ENCODE data around the gene PLIN1.
"Not testable (repeated sequence)": the region's sequence is repeated elsewhere in the genome, so short reads cannot be mapped to it uniquely, and the experiment has no call there.

The PLIN1 gene, protein sequence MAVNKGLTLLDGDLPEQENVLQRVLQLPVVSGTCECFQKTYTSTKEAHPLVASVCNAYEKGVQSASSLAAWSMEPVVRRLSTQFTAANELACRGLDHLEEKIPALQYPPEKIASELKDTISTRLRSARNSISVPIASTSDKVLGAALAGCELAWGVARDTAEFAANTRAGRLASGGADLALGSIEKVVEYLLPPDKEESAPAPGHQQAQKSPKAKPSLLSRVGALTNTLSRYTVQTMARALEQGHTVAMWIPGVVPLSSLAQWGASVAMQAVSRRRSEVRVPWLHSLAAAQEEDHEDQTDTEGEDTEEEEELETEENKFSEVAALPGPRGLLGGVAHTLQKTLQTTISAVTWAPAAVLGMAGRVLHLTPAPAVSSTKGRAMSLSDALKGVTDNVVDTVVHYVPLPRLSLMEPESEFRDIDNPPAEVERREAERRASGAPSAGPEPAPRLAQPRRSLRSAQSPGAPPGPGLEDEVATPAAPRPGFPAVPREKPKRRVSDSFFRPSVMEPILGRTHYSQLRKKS

GRCh38 chr15:89679212-89679611 is at the start of gene PLIN1:
PLIN1 (minus strand) TSS chr15:89679367; CDS start chr15:89677489, 1,878 bp downstream.
- peaks cover 24% of the 10 kb centered on the region for H3K27me3 Mint-ChIP-seq (ENCODE audit: low read depth)
- no peaks in the 10 kb centered on the region for H3K9me3 Mint-ChIP-seq
- no peak within 1 kb of the TSS for H3K4me3 Mint-ChIP-seq
- H3K27ac Mint-ChIP-seq = no peak within 1 kb of the TSS
- no peaks in the 10 kb centered on the region for H3K36me3 Mint-ChIP-seq (ENCODE audit: low read depth)
- H3K4me1 Mint-ChIP-seq (ENCODE audit: low read depth) = no peaks in the 10 kb centered on the region

DNA sequence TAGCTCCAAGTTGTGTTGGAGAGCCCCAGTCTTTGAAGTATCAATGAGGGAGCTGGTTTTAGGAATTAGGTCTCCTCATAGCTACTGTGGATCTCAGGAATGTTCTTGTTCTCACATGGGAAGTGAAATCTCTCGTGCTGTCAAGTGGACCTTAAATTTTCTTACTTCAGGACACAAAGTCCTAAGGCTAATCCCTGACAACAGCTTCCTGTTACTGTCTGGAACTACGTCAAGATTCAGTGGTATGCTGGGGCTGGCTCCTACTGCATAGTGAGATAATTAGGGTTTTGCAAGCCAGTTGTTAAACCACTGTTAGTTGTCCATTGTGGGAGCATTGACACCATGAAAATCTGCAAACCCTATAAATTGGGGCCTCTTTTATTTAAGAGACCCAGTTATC is 49.1 kb upstream of the PLIN1 start:
- H3K36me3 Mint-ChIP-seq (ENCODE audit: low read depth) = no peaks in the 10 kb centered on the region
- H3K4me1 Mint-ChIP-seq (ENCODE audit: low read depth) = no peaks in the 10 kb centered on the region
- H3K27ac Mint-ChIP-seq = no peak overlapping the region

GRCh38 chr15:89725064-89725463 is 45.9 kb upstream of the PLIN1 start:
- Mint-ChIP-seq H3K27me3 (ENCODE audit: low read depth) (peaks cover 18% of the 10 kb centered on the region), H3K36me3 (ENCODE audit: low read depth) (no peaks in the 10 kb centered on the region), H3K27ac (no peak overlapping the region), H3K4me1 (ENCODE audit: low read depth) (no peaks in the 10 kb centered on the region), H3K4me3 (no peak overlapping the region), H3K9me3 (peaks cover 4% of the 10 kb centered on the region)

More for the DNA sequence above, 49.1 kb upstream of the PLIN1 start:
- Mint-ChIP-seq H3K4me3 (no peak overlapping the region), H3K27me3 (ENCODE audit: low read depth) (peaks cover 7% of the 10 kb centered on the region), H3K9me3 (peaks cover 4% of the 10 kb centered on the region)

DNA sequence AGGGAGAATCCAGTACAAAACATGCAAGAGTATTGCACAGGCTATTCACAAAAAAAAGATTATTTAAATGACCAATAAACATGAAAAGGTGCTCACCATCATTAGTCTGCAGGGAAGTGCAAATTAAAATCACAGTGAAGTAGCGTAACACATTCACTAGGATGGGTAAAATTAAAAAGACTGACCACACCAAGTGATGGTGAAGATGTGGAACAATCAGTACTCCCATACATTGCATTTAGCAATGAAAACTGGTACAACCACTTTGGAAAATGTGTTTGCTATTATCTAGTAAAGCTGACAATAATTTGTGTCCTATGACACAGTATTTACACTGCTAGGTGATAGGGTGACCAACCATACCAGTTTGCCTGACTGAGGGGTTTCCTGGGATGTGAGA is 45.5 kb upstream of the PLIN1 start:
- Mint-ChIP-seq H3K27ac (no peak overlapping the region), H3K4me3 (no peak overlapping the region), H3K36me3 (ENCODE audit: low read depth) (no peaks in the 10 kb centered on the region), H3K9me3 (peaks cover 4% of the 10 kb centered on the region), H3K27me3 (ENCODE audit: low read depth) (peaks cover 18% of the 10 kb centered on the region), H3K4me1 (ENCODE audit: low read depth) (no peaks in the 10 kb centered on the region)

DNA sequence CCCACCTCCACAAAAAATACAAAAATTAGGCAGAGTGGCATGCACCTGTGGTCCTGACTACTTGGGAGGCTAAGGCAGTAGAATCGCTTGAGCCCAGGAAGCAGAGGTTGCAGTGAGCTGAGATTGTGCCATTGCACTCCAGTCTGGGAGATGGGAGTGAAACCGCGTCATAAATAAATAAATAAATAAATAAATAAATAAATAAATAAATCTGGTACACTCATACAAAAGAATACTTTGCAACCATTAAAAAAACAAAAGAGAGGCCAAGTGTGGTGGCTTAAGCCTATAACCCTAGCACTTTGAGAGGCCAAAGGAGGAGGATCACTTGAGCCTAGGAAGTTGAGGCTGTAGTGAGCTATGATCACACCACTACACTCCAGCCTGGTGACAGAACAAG is 43.9 kb upstream of the PLIN1 start:
- Mint-ChIP-seq H3K4me3 (no peak overlapping the region), H3K36me3 (ENCODE audit: low read depth) (no peaks in the 10 kb centered on the region), H3K4me1 (ENCODE audit: low read depth) (no peaks in the 10 kb centered on the region), H3K9me3 (peaks cover 4% of the 10 kb centered on the region), H3K27ac (no peak overlapping the region), H3K27me3 (ENCODE audit: low read depth) (peaks cover 25% of the 10 kb centered on the region)

GRCh38 chr15:89714775-89715174 is 35.6 kb upstream of the PLIN1 start:
- Mint-ChIP-seq H3K27me3 (ENCODE audit: low read depth) (peaks cover 31% of the 10 kb centered on the region), H3K4me3 (no peak overlapping the region), H3K36me3 (ENCODE audit: low read depth) (no peaks in the 10 kb centered on the region)

DNA sequence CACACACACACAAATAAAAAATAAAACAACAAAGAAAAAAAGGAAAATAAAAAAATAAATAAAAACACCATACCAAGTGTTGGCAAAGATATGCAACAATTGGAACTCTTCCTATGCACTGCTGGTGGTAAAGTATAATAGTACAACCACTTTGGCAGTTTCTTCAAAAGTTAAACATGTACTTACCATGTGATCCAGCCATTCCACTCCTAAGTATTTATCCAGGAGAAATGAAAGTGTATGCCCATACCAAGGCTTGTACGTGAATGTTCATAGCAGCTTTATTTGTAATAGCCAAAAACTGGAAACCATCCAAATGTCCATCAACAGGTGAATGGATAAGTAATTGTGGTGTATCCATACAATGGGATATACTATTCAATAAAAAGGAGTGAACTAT is 28.4 kb upstream of the PLIN1 start:
- no peaks in the 10 kb centered on the region for H3K4me1 Mint-ChIP-seq (ENCODE audit: low read depth)
- peaks cover 56% of the 10 kb centered on the region for H3K27me3 Mint-ChIP-seq (ENCODE audit: low read depth)
- no peak overlapping the region for H3K27ac Mint-ChIP-seq
- no peaks in the 10 kb centered on the region for H3K9me3 Mint-ChIP-seq
- no peaks in the 10 kb centered on the region for H3K36me3 Mint-ChIP-seq (ENCODE audit: low read depth)
- no peak overlapping the region for H3K4me3 Mint-ChIP-seq

More at GRCh38 chr15:89714775-89715174, 35.6 kb upstream of the PLIN1 start:
- Mint-ChIP-seq H3K27ac (no peak overlapping the region), H3K4me1 (ENCODE audit: low read depth) (no peaks in the 10 kb centered on the region), H3K9me3 (no peaks in the 10 kb centered on the region)

GRCh38 chr15:89704411-89704810 is 25.2 kb upstream of the PLIN1 start:
- peaks cover 60% of the 10 kb centered on the region for H3K27me3 Mint-ChIP-seq (ENCODE audit: low read depth)

DNA sequence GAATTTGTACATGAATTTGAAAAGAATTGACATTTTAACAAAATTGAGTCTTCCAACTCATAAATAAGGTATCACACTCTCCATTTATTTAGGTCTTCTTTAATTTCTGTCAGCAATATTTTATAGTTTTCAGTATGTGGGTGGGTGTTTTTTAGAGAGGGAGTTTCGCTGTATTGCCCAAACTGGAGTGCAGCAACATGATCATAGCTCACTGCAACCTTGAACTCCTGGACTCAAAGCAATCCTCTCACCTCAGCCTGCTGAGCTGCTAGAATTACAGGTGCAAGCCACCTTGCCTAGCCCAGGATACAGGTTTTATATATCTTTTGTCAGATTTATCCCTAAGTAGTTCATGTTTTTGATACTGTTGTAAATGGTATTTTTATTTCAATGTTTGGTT is 16.0 kb upstream of the PLIN1 start:
- Mint-ChIP-seq H3K4me3 (no peak overlapping the region), H3K4me1 (ENCODE audit: low read depth) (peaks cover 9% of the 10 kb centered on the region), H3K27ac (no peak overlapping the region), H3K27me3 (ENCODE audit: low read depth) (peaks cover 43% of the 10 kb centered on the region), H3K36me3 (ENCODE audit: low read depth) (peaks cover 3% of the 10 kb centered on the region), H3K9me3 (peaks cover 4% of the 10 kb centered on the region)

More at GRCh38 chr15:89704411-89704810, 25.2 kb upstream of the PLIN1 start:
- Mint-ChIP-seq H3K4me3 (no peak overlapping the region), H3K36me3 (ENCODE audit: low read depth) (no peaks in the 10 kb centered on the region), H3K9me3 (no peaks in the 10 kb centered on the region), H3K4me1 (ENCODE audit: low read depth) (no peaks in the 10 kb centered on the region), H3K27ac (no peak overlapping the region)

GRCh38 chr15:89693696-89694095 is 14.5 kb upstream of the PLIN1 start:
- peaks cover 4% of the 10 kb centered on the region for H3K9me3 Mint-ChIP-seq
- peaks cover 15% of the 10 kb centered on the region for H3K4me1 Mint-ChIP-seq (ENCODE audit: low read depth)
- no peak overlapping the region for H3K4me3 Mint-ChIP-seq
- peaks cover 3% of the 10 kb centered on the region for H3K36me3 Mint-ChIP-seq (ENCODE audit: low read depth)
- H3K27me3 Mint-ChIP-seq (ENCODE audit: low read depth) = peaks cover 31% of the 10 kb centered on the region
- H3K27ac Mint-ChIP-seq = no peak overlapping the region

GRCh38 chr15:89693091-89693490 is 13.9 kb upstream of the PLIN1 start:
- H3K36me3 Mint-ChIP-seq (ENCODE audit: low read depth) = peaks cover 3% of the 10 kb centered on the region
- H3K27ac Mint-ChIP-seq = no peak overlapping the region
- H3K9me3 Mint-ChIP-seq = peaks cover 4% of the 10 kb centered on the region
- no peak overlapping the region for H3K4me3 Mint-ChIP-seq
- peaks cover 31% of the 10 kb centered on the region for H3K27me3 Mint-ChIP-seq (ENCODE audit: low read depth)
- H3K4me1 Mint-ChIP-seq (ENCODE audit: low read depth) = peaks cover 15% of the 10 kb centered on the region

DNA sequence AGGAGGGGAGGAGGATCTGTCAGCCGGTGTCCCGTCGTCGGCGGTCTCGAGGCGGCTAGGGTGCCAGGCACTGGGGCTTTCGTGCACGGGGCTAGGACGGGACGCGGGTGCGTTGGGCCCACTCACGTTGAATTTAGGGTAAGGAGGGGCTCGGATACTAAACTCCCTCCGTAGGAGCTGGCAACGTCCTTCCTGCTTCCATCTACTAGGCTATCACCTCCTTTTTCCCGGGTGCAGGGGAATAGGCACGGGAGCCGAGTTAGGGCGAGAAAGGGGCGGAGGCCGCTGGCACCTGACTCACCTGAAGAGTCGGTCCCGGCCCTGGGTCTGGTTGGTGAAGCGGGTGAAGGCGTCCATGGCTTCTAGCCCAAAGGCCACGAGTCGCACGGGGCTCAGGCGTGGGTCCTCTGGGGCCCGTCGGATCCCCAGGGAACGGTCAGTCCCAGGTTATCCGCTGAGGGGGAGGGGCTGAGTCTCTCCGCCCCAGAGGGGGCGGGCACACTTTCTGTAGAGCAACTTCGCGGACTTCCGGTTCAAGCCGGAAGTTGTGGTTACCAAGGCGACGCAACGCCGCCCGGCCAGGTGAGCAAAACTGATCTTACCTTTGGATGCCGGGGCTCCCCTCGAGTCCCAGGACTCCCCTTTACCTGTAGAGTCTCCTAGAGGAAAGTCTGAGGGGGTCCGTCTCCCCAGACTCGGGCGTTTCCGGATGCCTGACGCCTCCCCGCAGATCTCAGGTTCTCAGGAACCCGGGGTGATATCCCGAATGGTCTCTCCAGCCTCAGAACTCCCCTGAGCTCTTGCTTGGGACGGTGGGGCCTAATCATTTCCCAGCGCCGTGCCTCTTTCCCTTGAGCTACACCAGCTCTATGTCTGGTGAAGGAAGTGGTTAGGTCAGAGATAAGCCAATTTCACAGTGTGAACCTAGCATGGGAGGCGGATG is 11.4 kb upstream of the PLIN1 start, which contains the start of the genes PEX11A and WDR93:
PEX11A (minus strand) TSS at position 479 of the 943 bp plus-strand sequence; CDS start at position 357, 122 bp downstream.
WDR93 (plus strand) TSS at position 536 of the 943 bp plus-strand sequence. CDS start 10,936 bp downstream, outside the sequence.
- Mint-ChIP-seq H3K4me3 (peak within 1 kb of the TSS; percentile 84), H3K9me3 (peaks cover 4% of the 10 kb centered on the region), H3K36me3 (ENCODE audit: low read depth) (peaks cover 3% of the 10 kb centered on the region), H3K27ac (peak within 1 kb of the TSS; percentile 75), H3K4me1 (ENCODE audit: low read depth) (peaks cover 15% of the 10 kb centered on the region), H3K27me3 (ENCODE audit: low read depth) (peaks cover 15% of the 10 kb centered on the region)

- peaks cover 13% of the 10 kb centered on the region for H3K27me3 Mint-ChIP-seq (ENCODE audit: low read depth)
- H3K4me1 Mint-ChIP-seq (ENCODE audit: low read depth) = peaks cover 15% of the 10 kb centered on the region
- peak overlapping the region; percentile 84 for H3K4me3 Mint-ChIP-seq
- H3K9me3 Mint-ChIP-seq; H3K36me3 Mint-ChIP-seq (ENCODE audit: low read depth); H3K27ac Mint-ChIP-seq: not testable (repeated sequence)
Measured at GRCh38 chr15:89689930-89690275, 10.7 kb upstream of the PLIN1 start.

DNA sequence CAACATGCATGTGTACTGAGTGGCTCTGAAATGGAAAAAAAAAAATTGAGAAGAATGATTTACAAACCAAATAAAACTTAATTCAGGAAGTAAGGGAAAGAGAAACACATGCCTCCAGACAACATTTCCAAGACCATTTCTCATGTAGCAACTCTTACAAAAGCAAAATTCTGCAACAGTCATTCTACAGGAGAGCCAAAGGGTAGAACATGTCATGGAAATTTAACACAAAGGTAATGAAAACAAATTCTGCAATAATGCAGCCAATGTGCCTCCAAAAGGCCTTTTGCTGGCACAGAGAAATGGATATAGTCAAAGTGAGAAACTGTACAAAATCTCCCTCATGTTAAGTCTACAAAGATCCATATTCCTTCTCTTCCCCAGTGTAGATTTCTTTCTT is 7.4 kb upstream of the PLIN1 start:
- Mint-ChIP-seq H3K4me3 (no peak overlapping the region), H3K9me3 (peaks cover 4% of the 10 kb centered on the region), H3K27ac (no peak overlapping the region), H3K27me3 (ENCODE audit: low read depth) (peaks cover 8% of the 10 kb centered on the region), H3K36me3 (ENCODE audit: low read depth) (peaks cover 3% of the 10 kb centered on the region), H3K4me1 (ENCODE audit: low read depth) (peaks cover 15% of the 10 kb centered on the region)

Measured in T-helper 1 cell treated with Interleukin-12 subunit alpha and Interleukin-12 subunit beta and Interleukin-4 antibody, amounts not matched to agents 30 μg/mL and 1 μg/mL, for 36 hours (primary cell).